ENCODE results near the gene FAF1.

- TF ChIP-seq, protein P1, sequence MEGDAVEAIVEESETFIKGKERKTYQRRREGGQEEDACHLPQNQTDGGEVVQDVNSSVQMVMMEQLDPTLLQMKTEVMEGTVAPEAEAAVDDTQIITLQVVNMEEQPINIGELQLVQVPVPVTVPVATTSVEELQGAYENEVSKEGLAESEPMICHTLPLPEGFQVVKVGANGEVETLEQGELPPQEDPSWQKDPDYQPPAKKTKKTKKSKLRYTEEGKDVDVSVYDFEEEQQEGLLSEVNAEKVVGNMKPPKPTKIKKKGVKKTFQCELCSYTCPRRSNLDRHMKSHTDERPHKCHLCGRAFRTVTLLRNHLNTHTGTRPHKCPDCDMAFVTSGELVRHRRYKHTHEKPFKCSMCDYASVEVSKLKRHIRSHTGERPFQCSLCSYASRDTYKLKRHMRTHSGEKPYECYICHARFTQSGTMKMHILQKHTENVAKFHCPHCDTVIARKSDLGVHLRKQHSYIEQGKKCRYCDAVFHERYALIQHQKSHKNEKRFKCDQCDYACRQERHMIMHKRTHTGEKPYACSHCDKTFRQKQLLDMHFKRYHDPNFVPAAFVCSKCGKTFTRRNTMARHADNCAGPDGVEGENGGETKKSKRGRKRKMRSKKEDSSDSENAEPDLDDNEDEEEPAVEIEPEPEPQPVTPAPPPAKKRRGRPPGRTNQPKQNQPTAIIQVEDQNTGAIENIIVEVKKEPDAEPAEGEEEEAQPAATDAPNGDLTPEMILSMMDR (IDR thresholded peaks at IDR 0.05 in 2 of 3, conservative IDR thresholded peaks at IDR 0.05 in 1 of 3; ENCODE audit: borderline replicate concordance in 1 of 3, insufficient read depth in 1 of 3, low read depth in 2 of 3, low read length in 2 of 3): no peak
- no peak for TF ChIP-seq ZNF274 (IDR thresholded peaks at IDR 0.05; ENCODE audit: low read depth, low read length)
- no peak for TF ChIP-seq CBX3 (IDR thresholded peaks at IDR 0.05; ENCODE audit: low read depth)
- TF ChIP-seq JUND (IDR thresholded peaks at IDR 0.05): no peak
Observed at GRCh38 chr1:50980505-50980904, 20.4 kb upstream of the FAF1 start.
